Epithelial cell of proximal tubule (primary cell): ENCODE results near the gene EPHA8. TPM values are rescaled to one million over a fixed set of nuclear protein-coding genes. Genes with fewer than 3 reads are reported as not detected.

Experiments
- DNase-seq: peaks from one replicate; pipeline ENCODE4 v3.0.0-alpha.2; 2011; ENCODE audit warnings: low read depth
- H3K4me3 ChIP-seq: 2 replicates; pipeline ENCODE4 v1.5.1; 2011; ENCODE audit warnings: low read depth, mild to moderate bottlenecking, low read length
- CTCF ChIP-seq: conservative IDR thresholded peaks from 2 replicates; pipeline ENCODE4 v1.5.1; 2012; ENCODE audit warnings: low read depth, mild to moderate bottlenecking, low read length
- total RNA-seq: library from RNA; depleted of rRNA; stranded (reverse); fragments of >200 nt; gene quantifications from 2 replicates; pipeline ENCODE4 v1.2.3, GENCODE V29; 2015

The EPHA8 gene
- total RNA-seq, 1 donor from 2014 or later, result not detected

- no peak for TF ChIP-seq CTCF
- no peak for DNase-seq
- no peak overlapping the region for H3K4me3 ChIP-seq
Observed at GRCh38 chr1:22602060-22602740, 38.9 kb downstream of the EPHA8 start.

GRCh38 chr1:22606161-22606560 lies 42.9 kb downstream of the EPHA8 start:
- TF ChIP-seq CTCF, result no peak
- H3K4me3 ChIP-seq, result no peak overlapping the region
- DNase-seq, result peak; percentile 1

- no peak for TF ChIP-seq CTCF
- H3K4me3 ChIP-seq, result no peak overlapping the region
- no peak for DNase-seq
Observed at GRCh38 chr1:22607154-22607553, 43.9 kb downstream of the EPHA8 start.

- no peak for TF ChIP-seq CTCF
- no peak for DNase-seq
- no peak overlapping the region for H3K4me3 ChIP-seq
Observed at GRCh38 chr1:22608361-22608760, 45.1 kb downstream of the EPHA8 start.

GRCh38 chr1:22609291-22609690 lies 46.0 kb downstream of the EPHA8 start:
- H3K4me3 ChIP-seq, result no peak overlapping the region
- no peak for DNase-seq
- TF ChIP-seq CTCF, result no peak

- TF ChIP-seq CTCF, result no peak
- DNase-seq, result peak; percentile 6
- H3K4me3 ChIP-seq, result no peak overlapping the region
Observed at GRCh38 chr1:22611530-22611947, 48.2 kb downstream of the EPHA8 start.

- no peak overlapping the region for H3K4me3 ChIP-seq
- TF ChIP-seq CTCF, result no peak
- no peak for DNase-seq
Observed at GRCh38 chr1:22612671-22613571, 49.6 kb downstream of the EPHA8 start.
